HCT116 (cell line): Measurements from ENCODE around the gene KRT86. TPM values are rescaled to one million over a fixed set of nuclear protein-coding genes. Genes with fewer than 3 reads are reported as not detected.

Experiments
- ATAC-seq: fragments of 200-7000 bp; cut with Tn5 transposase; 2 replicates; pipeline ENCODE4 v1.9.1; 2020; ENCODE audit warnings: mild to moderate bottlenecking, moderate library complexity
- BruUV-seq: library from RNA; stranded (reverse); fragments of 400-500 nt; replicated peaks from 2 replicates; lab custom pipeline; 2021; lab: Mats Ljungman, UMichigan
- CTCF ChIA-PET: fragments of 300-600 bp; sonication (Branson Sonifier 250); formaldehyde crosslinking; loops from one replicate; lab custom pipeline; 2021; ENCODE audit warnings: antibody characterized with exemption; lab: Charles Lee
- POLR2A ChIA-PET: fragments of 300-600, 350-600 bp; sonication (Branson Sonifier 250); formaldehyde crosslinking; loops from one replicate; lab custom pipeline; 2021; ENCODE audit warnings: antibody characterized with exemption; lab: Charles Lee
- RAD21 ChIA-PET, 2 experiments: fragments of 300-600 bp; sonication (Branson Sonifier 250); formaldehyde crosslinking; loops; one replicate each; lab custom pipeline; 2023; ENCODE audit warnings: low total read pairs in 2 of 2; ENCODE audit not compliant: uncharacterized antibody in 2 of 2, unreplicated experiment in 2 of 2, low non-redundant PET in 1 of 2; lab: Charles Lee
- DNase-seq: peaks from one replicate; pipeline ENCODE4 v3.0.0-alpha.2; 2010; ENCODE audit warnings: low read depth, low spot score
- H2AFZ ChIP-seq: fragments of 200-600 bp; shearing (Covaris generic), sonication (generic); 2 replicates; pipeline ENCODE4 v1.6.1; 2017; ENCODE audit warnings: low read depth, mixed run types, mixed read lengths, antibody characterized with exemption, low read length; ENCODE audit not compliant: poor library complexity, severe bottlenecking
- H3K27ac ChIP-seq: 2 replicates; pipeline ENCODE4 v1.5.1; 2012; ENCODE audit warnings: low read depth, low read length
- H3K27me3 ChIP-seq: fragments of 200-600 bp; sonication (generic); 2 replicates; pipeline ENCODE4 v1.6.1; 2016; ENCODE audit warnings: mixed run types, low read length, mixed read lengths; ENCODE audit not compliant: insufficient read depth
- H3K36me3 ChIP-seq, 2 experiments: fragments of 200-500 bp in 1 of 2; fragments of 200-600 bp in 1 of 2; sonication (Bioruptor generic) in 1 of 2; sonication (generic) in 1 of 2; 2 replicates each; pipeline versions ENCODE4 v1.5.1 to v1.6.1; 2014 to 2016; ENCODE audit warnings: low read length in 2 of 2, inconsistent platforms in 1 of 2, mixed read lengths in 1 of 2, mixed run types in 1 of 2; ENCODE audit not compliant: insufficient read depth in 2 of 2, control insufficient read depth in 1 of 2
- H3K4me1 ChIP-seq, 2 experiments: fragments of 200-600 bp in 1 of 2; sonication (generic) in 1 of 2; 2 replicates each; pipeline versions ENCODE4 v1.5.1 to v1.6.1; 2012 to 2017; ENCODE audit warnings: low read length in 2 of 2, inconsistent platforms in 1 of 2, mild to moderate bottlenecking in 1 of 2, mixed read lengths in 1 of 2, mixed run types in 1 of 2, moderate library complexity in 1 of 2; ENCODE audit not compliant: insufficient read depth in 2 of 2, control insufficient read depth in 1 of 2
- H3K4me2 ChIP-seq: fragments of 200-600 bp; sonication (generic); 2 replicates; pipeline ENCODE4 v1.6.1; 2017; ENCODE audit warnings: mixed run types, low read length, mixed read lengths
- H3K4me3 ChIP-seq, 2 experiments: fragments of 200-600 bp in 1 of 2; sonication (generic) in 1 of 2; replicated peaks in 1 of 2; 2 replicates each; pipeline ENCODE4 v1.5.1; 2011 to 2016; ENCODE audit warnings: low read length in 2 of 2, control low read depth in 1 of 2, low read depth in 1 of 2, mild to moderate bottlenecking in 1 of 2, mixed read lengths in 1 of 2, mixed run types in 1 of 2
- H3K79me2 ChIP-seq: fragments of 200-600 bp; sonication (generic); 2 replicates; pipeline ENCODE4 v1.6.1; 2017; ENCODE audit warnings: mild to moderate bottlenecking, mixed run types, low read length, moderate library complexity, mixed read lengths; ENCODE audit not compliant: insufficient read depth
- H3K9ac ChIP-seq: fragments of 200-600 bp; sonication (generic); 2 replicates; pipeline ENCODE4 v1.6.1; 2016; ENCODE audit warnings: low read length, mixed read lengths
- H3K9me2 ChIP-seq: fragments of 200-600 bp; sonication (generic), shearing (Covaris generic); 2 replicates; pipeline ENCODE4 v1.6.1; 2017; ENCODE audit warnings: mixed run types, mild to moderate bottlenecking, moderate library complexity; ENCODE audit not compliant: insufficient read depth
- H3K9me3 ChIP-seq, 2 experiments: fragments of 200-500 bp in 1 of 2; fragments of 200-600 bp in 1 of 2; sonication (Bioruptor generic) in 1 of 2; sonication (generic) in 1 of 2; 2 replicates each; pipeline ENCODE4 v1.6.1; 2014 to 2017; ENCODE audit warnings: low read length in 2 of 2, mixed read lengths in 2 of 2, inconsistent platforms in 1 of 2, low read depth in 1 of 2, mild to moderate bottlenecking in 1 of 2, mixed run types in 1 of 2, moderate library complexity in 1 of 2; ENCODE audit not compliant: control insufficient read depth in 1 of 2, insufficient read depth in 1 of 2
- H4K20me1 ChIP-seq: fragments of 200-600 bp; sonication (generic), shearing (Covaris generic); 2 replicates; pipeline ENCODE4 v1.6.1; 2017; ENCODE audit warnings: mixed run types, mild to moderate bottlenecking, moderate library complexity; ENCODE audit not compliant: insufficient read depth
- CBX3 ChIP-seq: IDR thresholded peaks from 2 replicates; pipeline ENCODE4 v1.6.1; 2012; ENCODE audit warnings: low read depth
- CEBPB ChIP-seq: IDR thresholded peaks from 2 replicates; pipeline ENCODE4 v1.6.1; 2012; ENCODE audit warnings: low read depth
- EGR1 ChIP-seq: IDR thresholded peaks from 2 replicates; pipeline ENCODE4 v1.6.1; 2012; ENCODE audit warnings: low read depth
- ELF1 ChIP-seq: IDR thresholded peaks from 2 replicates; pipeline ENCODE4 v1.6.1; 2012; ENCODE audit warnings: low read depth, borderline replicate concordance
- EZH2 ChIP-seq: fragments of 200-600 bp; sonication (generic); IDR thresholded peaks from 2 replicates; pipeline ENCODE4 v1.6.1; 2017; ENCODE audit warnings: antibody characterized with exemption, mixed run types
- EZH2phosphoT487 ChIP-seq: fragments of 200-600 bp; IDR thresholded peaks from 2 replicates; pipeline ENCODE4 v1.6.1; 2018; ENCODE audit warnings: antibody characterized with exemption, borderline replicate concordance
- FOSL1 ChIP-seq: IDR thresholded peaks from 2 replicates; pipeline ENCODE4 v1.6.1; 2012; ENCODE audit warnings: low read depth
- JUND ChIP-seq: IDR thresholded peaks from 2 replicates; pipeline ENCODE4 v1.6.1; 2012
- MAX ChIP-seq: IDR thresholded peaks from 2 replicates; pipeline ENCODE4 v1.6.1; 2012
- POLR2AphosphoS5 ChIP-seq: IDR thresholded peaks from 2 replicates; pipeline ENCODE4 v1.6.1; 2011; ENCODE audit warnings: mild to moderate bottlenecking, low read depth, low read length, moderate library complexity
- REST ChIP-seq: IDR thresholded peaks from 2 replicates; pipeline ENCODE4 v1.6.1; 2012; ENCODE audit warnings: low read depth
- SIN3A ChIP-seq: IDR thresholded peaks from 2 replicates; pipeline ENCODE4 v1.6.1; 2012; ENCODE audit warnings: low read depth
- SP1 ChIP-seq: IDR thresholded peaks from 2 replicates; pipeline ENCODE4 v1.6.1; 2012; ENCODE audit warnings: low read depth
- SRF ChIP-seq: IDR thresholded peaks from 2 replicates; pipeline ENCODE4 v1.6.1; 2012; ENCODE audit warnings: low read depth
- TCF7L2 ChIP-seq: IDR thresholded peaks from 2 replicates; pipeline ENCODE4 v1.7.0; 2011; ENCODE audit warnings: borderline replicate concordance, inconsistent platforms; ENCODE audit not compliant: insufficient read depth, insufficient read length; ENCODE audit errors: extremely low read depth
- YY1 ChIP-seq: IDR thresholded peaks from 2 replicates; pipeline ENCODE4 v1.6.1; 2011; ENCODE audit warnings: low read length, low read depth, moderate library complexity, mild to moderate bottlenecking; ENCODE audit not compliant: insufficient replicate concordance; ENCODE audit errors: extremely low read depth
- ZFX ChIP-seq: fragments of 450-650 bp; IDR thresholded peaks from 2 replicates; pipeline ENCODE4 v1.6.1; 2017
- ZNF274 ChIP-seq: fragments of 200-500 bp; sonication (Bioruptor generic); IDR thresholded peaks from 2 replicates; pipeline ENCODE4 v1.6.1; 2014; ENCODE audit warnings: mild to moderate bottlenecking, low read depth, low read length, inconsistent platforms
- intact Hi-C: fragments of 100-400 bp; cut with micrococcal nuclease; formaldehyde crosslinking; loops from 2 replicates; pipeline ENCODE4 v1.10.0; 2022
- total RNA-seq: library from RNA; stranded (reverse); gene quantifications from one replicate; pipeline ENCODE4 v1.2.1, GENCODE V29; 2021; ENCODE audit not compliant: unreplicated experiment
- TF ChIP-seq, protein P1 (sequence below): IDR thresholded peaks from 2 replicates; pipeline ENCODE4 v1.6.1; 2012
- TF ChIP-seq, protein P2 (sequence below), 3 experiments: fragments of 200-600 bp in 1 of 3; sonication (generic) in 1 of 3; IDR thresholded peaks in 2 of 3; conservative IDR thresholded peaks in 1 of 3; 2 replicates each; pipeline ENCODE4 v1.5.1; 2012 to 2017; ENCODE audit warnings: low read depth in 2 of 3, low read length in 2 of 3, antibody characterized with exemption in 1 of 3, borderline replicate concordance in 1 of 3, control low read depth in 1 of 3, mild to moderate bottlenecking in 1 of 3, mixed read lengths in 1 of 3, mixed run types in 1 of 3, moderate library complexity in 1 of 3; ENCODE audit not compliant: insufficient read depth in 1 of 3

KRT86 gene
- total RNA-seq, 1 experiment from 2014 or later = 1.5 TPM

GRCh38 chr12:52324153-52324444 is 49.7 kb downstream of the KRT86 start:
- H3K4me3 ChIP-seq = no peak overlapping the region
- POLR2A ChIA-PET = no interaction called here
- H3K4me1 ChIP-seq = peaks cover 0 to 19% of the 10 kb centered on the region in 2 experiments; a peak in 2 of 4 replicates
- DNase-seq (no peak), ATAC-seq (no peak)
- no TSS peak for BruUV-seq
- H3K27ac ChIP-seq = no peak overlapping the region
- H3K79me2 ChIP-seq = no peaks in the 10 kb centered on the region
- no peaks in the 10 kb centered on the region; the same call in 1 of the 2 replicates for H3K27me3 ChIP-seq
- no peaks in the 10 kb centered on the region for H3K36me3 ChIP-seq
- intact Hi-C loops = no loop called here
- CTCF ChIA-PET = no interaction called here
- H3K9ac ChIP-seq = no peak overlapping the region
- H3K9me2 ChIP-seq = no peaks in the 10 kb centered on the region
- no peak overlapping the region for H2AFZ ChIP-seq
- RAD21 ChIA-PET = no interaction called here
- no peaks in the 10 kb centered on the region for H4K20me1 ChIP-seq
- no peak overlapping the region for H3K4me2 ChIP-seq
- no peaks in the 10 kb centered on the region for H3K9me3 ChIP-seq
- TF ChIP-seq FOSL1 (no peak), EGR1 (no peak), JUND (no peak), YY1 (no peak), ELF1 (no peak), CEBPB (no peak), ZFX (no peak), SIN3A (no peak), ZNF274 (no peak), EZH2phosphoT487 (no peak), TCF7L2 (no peak), POLR2AphosphoS5 (no peak), SP1 (no peak), EZH2 (no peak), SRF (no peak), MAX (no peak), CBX3 (no peak), REST (no peak)
- TF ChIP-seq, protein P1, sequence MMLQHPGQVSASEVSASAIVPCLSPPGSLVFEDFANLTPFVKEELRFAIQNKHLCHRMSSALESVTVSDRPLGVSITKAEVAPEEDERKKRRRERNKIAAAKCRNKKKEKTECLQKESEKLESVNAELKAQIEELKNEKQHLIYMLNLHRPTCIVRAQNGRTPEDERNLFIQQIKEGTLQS = no peak
- TF ChIP-seq, protein P2, sequence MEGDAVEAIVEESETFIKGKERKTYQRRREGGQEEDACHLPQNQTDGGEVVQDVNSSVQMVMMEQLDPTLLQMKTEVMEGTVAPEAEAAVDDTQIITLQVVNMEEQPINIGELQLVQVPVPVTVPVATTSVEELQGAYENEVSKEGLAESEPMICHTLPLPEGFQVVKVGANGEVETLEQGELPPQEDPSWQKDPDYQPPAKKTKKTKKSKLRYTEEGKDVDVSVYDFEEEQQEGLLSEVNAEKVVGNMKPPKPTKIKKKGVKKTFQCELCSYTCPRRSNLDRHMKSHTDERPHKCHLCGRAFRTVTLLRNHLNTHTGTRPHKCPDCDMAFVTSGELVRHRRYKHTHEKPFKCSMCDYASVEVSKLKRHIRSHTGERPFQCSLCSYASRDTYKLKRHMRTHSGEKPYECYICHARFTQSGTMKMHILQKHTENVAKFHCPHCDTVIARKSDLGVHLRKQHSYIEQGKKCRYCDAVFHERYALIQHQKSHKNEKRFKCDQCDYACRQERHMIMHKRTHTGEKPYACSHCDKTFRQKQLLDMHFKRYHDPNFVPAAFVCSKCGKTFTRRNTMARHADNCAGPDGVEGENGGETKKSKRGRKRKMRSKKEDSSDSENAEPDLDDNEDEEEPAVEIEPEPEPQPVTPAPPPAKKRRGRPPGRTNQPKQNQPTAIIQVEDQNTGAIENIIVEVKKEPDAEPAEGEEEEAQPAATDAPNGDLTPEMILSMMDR (IDR thresholded peaks at IDR 0.05 in 2 of 3, conservative IDR thresholded peaks at IDR 0.05 in 1 of 3; ENCODE audit: borderline replicate concordance in 1 of 3, insufficient read depth in 1 of 3, low read depth in 2 of 3, low read length in 2 of 3) = no peak
